Measurements from ENCODE around the gene HOOK2. TPM values are rescaled to one million over a fixed set of nuclear protein-coding genes. Genes with fewer than 3 reads are reported as not detected.

HOOK2 gene
- polyA plus RNA-seq, 6 donors from 2014 or later = 1.1 to 7.1 (median 3.3) TPM

DNA sequence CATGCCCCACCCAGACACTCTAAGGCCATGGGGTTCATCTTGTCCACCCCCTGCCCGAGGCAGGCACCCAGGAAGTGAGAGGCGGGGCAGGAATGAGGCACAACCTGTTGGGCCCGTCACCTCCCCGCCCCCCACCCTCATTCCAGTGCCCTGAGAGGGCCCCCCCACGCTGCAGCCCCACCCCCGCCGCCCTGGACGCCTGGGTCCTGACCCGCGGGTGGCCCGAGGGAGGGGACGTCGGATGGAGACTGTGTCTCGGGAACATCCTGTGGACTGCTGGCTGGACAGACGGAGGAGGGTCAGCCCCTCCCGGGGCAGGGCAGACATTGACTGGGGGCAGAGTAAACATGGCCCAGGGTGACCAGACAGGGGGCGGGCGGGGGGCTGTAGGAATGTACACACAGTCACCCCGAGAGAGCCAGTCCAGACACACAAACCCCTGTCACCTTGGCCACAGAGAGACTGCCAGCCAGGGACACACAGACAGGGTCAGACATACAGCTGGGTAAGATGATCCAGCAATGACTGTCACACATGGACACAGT, 8.6 kb upstream of the HOOK2 start:
- Mint-ChIP-seq H3K9me3 (no peaks in the 10 kb centered on the region), H3K27me3 (no peaks in the 10 kb centered on the region), H3K36me3 (no peaks in the 10 kb centered on the region), H3K4me1 (peaks cover 22 to 47% (median 27%) of the 10 kb centered on the region in 3 donors), H3K27ac (peak overlapping the region in 4 of 6 donors; percentile 94 to 100 (median 98)), H3K4me3 (peak overlapping the region in 6 of 8 donors; percentile 53 to 90 (median 72))
- DNase-seq = no peak
- no peak for ATAC-seq (ENCODE audit: low read depth in 2 of 2)

DNA sequence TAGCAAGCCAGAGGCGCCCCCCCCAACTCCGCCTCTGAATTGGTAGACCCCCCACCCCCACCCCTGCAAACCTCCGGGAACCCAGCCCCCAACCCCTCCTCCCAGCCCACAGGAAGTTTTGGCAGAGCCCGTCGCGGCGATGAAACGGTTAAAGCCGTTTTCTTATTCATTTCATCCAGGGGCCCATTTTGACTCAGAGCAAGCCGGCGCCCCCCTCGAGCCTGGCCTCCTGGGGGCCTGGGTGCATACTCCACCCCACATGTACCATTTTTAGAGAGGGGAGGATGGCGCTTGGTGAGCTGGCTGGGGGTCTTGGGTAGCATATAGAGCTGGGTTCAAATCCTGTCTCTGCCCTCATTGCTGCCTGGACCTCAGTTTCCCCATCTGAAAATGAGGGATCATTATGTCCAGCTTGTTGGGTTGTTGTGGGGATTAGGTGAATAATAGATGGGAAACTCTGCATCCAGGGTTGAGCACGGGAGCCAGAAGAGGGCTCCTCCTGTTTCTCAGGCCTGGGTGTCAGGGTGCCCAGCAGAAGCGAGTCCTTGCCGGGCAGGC, 8.0 kb upstream of the HOOK2 start:
- H3K27ac Mint-ChIP-seq = peak overlapping the region in 4 of 6 donors; percentile 94 to 100 (median 98)
- H3K36me3 Mint-ChIP-seq = no peaks in the 10 kb centered on the region
- no peaks in the 10 kb centered on the region for H3K27me3 Mint-ChIP-seq
- H3K4me3 Mint-ChIP-seq = peak overlapping the region in 7 of 8 donors; percentile 30 to 90 (median 79)
- H3K9me3 Mint-ChIP-seq = no peaks in the 10 kb centered on the region
- DNase-seq = no peak
- peaks cover 22 to 47% (median 24%) of the 10 kb centered on the region in 3 donors for H3K4me1 Mint-ChIP-seq
- no peak for ATAC-seq (ENCODE audit: low read depth in 2 of 2)

- peak in 1 of 2 donors; percentile 48 for ATAC-seq (ENCODE audit: low read depth in 2 of 2)
- H3K27ac Mint-ChIP-seq = peak overlapping the region in 4 of 6 donors; percentile 98 to 100 (median 99)
- H3K36me3 Mint-ChIP-seq = no peaks in the 10 kb centered on the region
- peak; percentile 98 for DNase-seq
- peak overlapping the region in 7 of 8 donors; percentile 71 to 95 (median 89) for H3K4me3 Mint-ChIP-seq
- H3K4me1 Mint-ChIP-seq = peaks cover 24 to 46% (median 26%) of the 10 kb centered on the region in 3 donors
- no peaks in the 10 kb centered on the region for H3K9me3 Mint-ChIP-seq
- H3K27me3 Mint-ChIP-seq = no peaks in the 10 kb centered on the region
These were observed 7.3 kb upstream of the HOOK2 start for GRCh38 chr19:12782424-12783290.

DNA sequence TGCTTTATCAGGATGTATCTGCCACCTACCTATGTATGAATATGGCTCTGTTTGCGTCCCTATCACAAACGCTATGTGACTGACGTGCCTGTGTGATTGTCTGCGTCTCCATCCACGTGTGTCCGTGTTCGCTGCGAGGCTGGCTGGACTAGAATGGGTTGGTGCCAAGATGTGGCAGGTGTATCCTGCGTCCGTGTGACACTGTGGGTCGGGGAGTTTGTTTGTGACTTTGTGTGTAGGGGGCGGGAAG, 6.7 kb upstream of the HOOK2 start:
- DNase-seq = no peak
- peaks cover 24 to 45% (median 31%) of the 10 kb centered on the region in 3 donors for H3K4me1 Mint-ChIP-seq
- peak; percentile 71 to 74 for ATAC-seq (ENCODE audit: low read depth in 2 of 2)

GRCh38 chr19:12779162-12779993, 4.0 kb upstream of the HOOK2 start:
- H3K4me1 Mint-ChIP-seq = peaks cover 24 to 49% (median 36%) of the 10 kb centered on the region in 3 donors
- no peaks in the 10 kb centered on the region for H3K27me3 Mint-ChIP-seq
- H3K27ac Mint-ChIP-seq = peak overlapping the region; percentile 51 to 97 (median 90)
- H3K9me3 Mint-ChIP-seq = no peaks in the 10 kb centered on the region
- DNase-seq = no peak
- no peak for ATAC-seq (ENCODE audit: low read depth in 2 of 2)
- peak overlapping the region; percentile 26 to 86 (median 58) for H3K4me3 Mint-ChIP-seq
- H3K36me3 Mint-ChIP-seq = no peaks in the 10 kb centered on the region

More for the DNA sequence above, 6.7 kb upstream of the HOOK2 start:
- peak overlapping the region in 4 of 6 donors; percentile 98 to 100 (median 99) for H3K27ac Mint-ChIP-seq
- peak overlapping the region in 7 of 8 donors; percentile 71 to 95 (median 89) for H3K4me3 Mint-ChIP-seq
- no peaks in the 10 kb centered on the region for H3K9me3 Mint-ChIP-seq
- H3K36me3 Mint-ChIP-seq = no peaks in the 10 kb centered on the region
- H3K27me3 Mint-ChIP-seq = no peaks in the 10 kb centered on the region

DNA sequence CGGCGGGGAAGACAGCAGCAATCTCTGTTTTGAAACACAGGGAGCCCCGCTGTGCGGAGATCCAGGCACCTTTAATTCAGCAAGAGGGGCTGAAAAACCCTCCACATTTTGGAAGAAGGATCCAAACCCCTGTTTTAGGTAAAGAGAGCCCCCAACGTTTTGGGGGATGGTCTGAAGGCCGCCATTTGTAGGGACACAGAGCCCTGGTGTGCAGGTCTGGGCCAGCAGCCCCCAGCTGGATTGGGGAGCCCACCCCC, 3.5 kb upstream of the HOOK2 start:
- H3K27ac Mint-ChIP-seq = peak overlapping the region; percentile 96 to 99 (median 97)
- H3K27me3 Mint-ChIP-seq = no peaks in the 10 kb centered on the region
- peak overlapping the region in 7 of 8 donors; percentile 82 to 94 (median 86) for H3K4me3 Mint-ChIP-seq
- H3K36me3 Mint-ChIP-seq = no peaks in the 10 kb centered on the region
- no peak for ATAC-seq (ENCODE audit: low read depth in 2 of 2)
- DNase-seq = no peak
- no peaks in the 10 kb centered on the region for H3K9me3 Mint-ChIP-seq
- peaks cover 24 to 51% (median 38%) of the 10 kb centered on the region in 3 donors for H3K4me1 Mint-ChIP-seq

DNA sequence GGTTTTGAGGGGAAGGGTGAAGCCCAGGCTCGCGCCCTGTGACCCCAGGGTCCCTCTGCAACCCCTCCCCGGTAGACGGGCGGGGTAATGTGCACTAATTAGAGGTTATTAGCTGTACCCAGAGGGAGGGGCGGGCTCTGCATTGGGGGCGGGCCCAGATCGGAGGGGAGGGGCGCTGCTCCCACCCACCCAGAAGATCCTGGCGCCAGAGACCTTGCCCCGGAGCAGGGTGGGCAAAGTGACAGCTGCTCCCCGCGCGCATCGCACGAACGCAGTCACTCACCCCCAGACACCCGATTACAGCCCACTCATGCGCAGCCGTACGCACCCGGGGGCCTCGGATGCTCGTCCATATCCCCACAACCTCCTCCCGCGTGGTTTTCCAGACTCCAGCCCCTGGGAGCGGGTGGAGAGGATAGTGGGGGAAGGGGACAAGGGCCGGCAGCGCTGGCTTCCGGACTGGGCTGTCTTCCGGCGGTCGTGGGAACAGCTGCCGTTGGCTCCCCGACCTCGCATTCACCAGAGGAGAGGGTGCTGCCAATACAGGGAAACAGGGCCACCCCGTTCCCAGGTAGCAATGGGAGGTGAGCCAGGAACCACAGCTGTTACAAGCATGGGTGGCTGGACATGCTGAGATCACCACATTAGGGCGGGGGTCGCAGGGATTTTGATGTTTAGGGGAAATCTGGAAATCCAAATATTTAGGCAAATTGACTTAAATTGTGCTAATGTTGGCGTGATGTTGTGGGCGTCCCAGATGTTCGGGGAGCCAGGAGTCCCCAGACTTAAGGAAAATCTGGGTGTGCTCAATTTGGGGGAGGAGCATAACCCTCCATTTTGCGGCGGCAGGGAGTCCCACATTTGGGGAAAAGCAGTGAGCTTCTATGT, 2.9 kb upstream of the HOOK2 start:
- ATAC-seq (ENCODE audit: low read depth in 2 of 2) (peak; percentile 6 to 9), DNase-seq (peak; percentile 71)
- Mint-ChIP-seq H3K27me3 (no peaks in the 10 kb centered on the region), H3K27ac (peak overlapping the region; percentile 96 to 99 (median 97)), H3K36me3 (no peaks in the 10 kb centered on the region), H3K4me3 (peak overlapping the region; percentile 82 to 94 (median 88)), H3K9me3 (no peaks in the 10 kb centered on the region), H3K4me1 (peaks cover 26 to 53% (median 42%) of the 10 kb centered on the region in 3 donors)

GRCh38 chr19:12777217-12778016, 2.1 kb upstream of the HOOK2 start:
- no peaks in the 10 kb centered on the region for H3K36me3 Mint-ChIP-seq
- no peaks in the 10 kb centered on the region for H3K27me3 Mint-ChIP-seq
- peaks cover 26 to 54% (median 42%) of the 10 kb centered on the region in 3 donors for H3K4me1 Mint-ChIP-seq
- no peaks in the 10 kb centered on the region for H3K9me3 Mint-ChIP-seq
- DNase-seq = peak; percentile 84
- peak; percentile 16 to 20 for ATAC-seq (ENCODE audit: low read depth in 2 of 2)
- peak overlapping the region; percentile 96 to 99 (median 97) for H3K27ac Mint-ChIP-seq
- H3K4me3 Mint-ChIP-seq = peak overlapping the region; percentile 82 to 94 (median 88)

DNA sequence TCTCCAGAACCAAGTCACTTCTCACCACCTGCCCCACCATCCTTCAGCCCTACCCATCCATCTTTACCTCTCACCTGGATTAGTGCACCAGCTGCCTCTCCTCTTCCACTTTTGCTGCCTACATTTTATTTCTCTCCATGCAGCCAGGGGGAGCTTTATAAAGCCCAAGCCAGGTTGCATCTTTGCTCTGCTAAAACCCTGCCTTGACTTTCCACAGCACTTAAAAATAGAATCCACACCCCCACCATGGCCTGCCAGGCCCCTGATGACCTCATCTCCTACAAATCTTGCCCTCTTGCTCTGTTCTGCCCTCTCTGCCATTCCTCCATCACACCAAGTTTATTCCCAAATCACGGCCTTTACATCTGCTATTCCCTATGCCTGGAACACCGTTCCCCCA, 1.8 kb downstream of the HOOK2 start:
- ATAC-seq (ENCODE audit: low read depth in 2 of 2) = no peak
- Mint-ChIP-seq H3K9me3 (no peaks in the 10 kb centered on the region), H3K27me3 (no peaks in the 10 kb centered on the region), H3K4me3 (peak overlapping the region; percentile 0 to 84 (median 60)), H3K36me3 (no peaks in the 10 kb centered on the region), H3K4me1 (peaks cover 16 to 29% (median 23%) of the 10 kb centered on the region in 3 donors), H3K27ac (peak overlapping the region in 1 of 6 donors; percentile 85)
- DNase-seq = no peak

DNA sequence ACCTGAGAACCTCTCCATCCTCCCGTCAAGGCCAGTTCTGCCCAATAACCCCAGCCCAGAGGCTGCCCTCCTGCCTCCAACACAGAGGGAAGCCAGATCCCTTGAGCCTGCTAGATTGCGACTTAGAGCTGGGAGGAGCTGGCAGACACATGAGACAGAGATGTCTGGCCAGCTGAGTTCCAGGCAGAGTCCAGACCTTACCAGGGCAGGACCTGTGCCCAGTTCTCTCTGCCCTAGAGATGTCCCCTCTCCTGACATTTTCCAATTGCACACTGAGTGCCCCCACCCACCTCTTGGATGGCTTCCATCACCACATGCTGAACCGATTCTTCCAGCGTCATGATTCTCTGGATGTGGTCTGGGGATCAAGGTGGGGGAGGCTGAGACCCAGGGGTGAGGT, 3.0 kb downstream of the HOOK2 start:
- no peak for DNase-seq

GRCh38 chr19:12770922-12771321, 4.4 kb downstream of the HOOK2 start:
- no peak for ATAC-seq (ENCODE audit: low read depth in 2 of 2)
- Mint-ChIP-seq H3K4me1 (peaks cover 15 to 17% (median 16%) of the 10 kb centered on the region in 3 donors), H3K36me3 (no peaks in the 10 kb centered on the region), H3K27me3 (no peaks in the 10 kb centered on the region), H3K27ac (no peak overlapping the region), H3K9me3 (no peaks in the 10 kb centered on the region), H3K4me3 (no peak overlapping the region)
- DNase-seq = no peak

More for the DNA sequence above, 3.0 kb downstream of the HOOK2 start:
- no peak for ATAC-seq (ENCODE audit: low read depth in 2 of 2)
- no peaks in the 10 kb centered on the region for H3K9me3 Mint-ChIP-seq
- H3K27me3 Mint-ChIP-seq = no peaks in the 10 kb centered on the region
- H3K4me1 Mint-ChIP-seq = peaks cover 13 to 19% (median 13%) of the 10 kb centered on the region in 3 donors
- H3K4me3 Mint-ChIP-seq = peak overlapping the region in 1 of 8 donors; percentile 71
- H3K36me3 Mint-ChIP-seq = no peaks in the 10 kb centered on the region
- H3K27ac Mint-ChIP-seq = no peak overlapping the region

- H3K27me3 Mint-ChIP-seq = no peaks in the 10 kb centered on the region
- peaks cover 0 to 1% (median 0%) of the 10 kb centered on the region in 7 donors for H3K9me3 Mint-ChIP-seq
- H3K27ac Mint-ChIP-seq = peak overlapping the region in 1 of 6 donors; percentile 42
- peaks cover 12 to 22% (median 17%) of the 10 kb centered on the region in 3 donors for H3K4me1 Mint-ChIP-seq
- ATAC-seq (ENCODE audit: low read depth in 2 of 2) (peak; percentile 45 to 74), DNase-seq (no peak)
- H3K4me3 Mint-ChIP-seq = peak overlapping the region in 3 of 8 donors; percentile 33 to 42 (median 38)
- H3K36me3 Mint-ChIP-seq = no peaks in the 10 kb centered on the region
These were observed 5.7 kb downstream of the HOOK2 start for GRCh38 chr19:12769689-12770088.

Data from naive B cell (primary cell).